GM23338 (cell line): ENCODE results near the gene SCLT1. TPM values are rescaled to one million over a fixed set of nuclear protein-coding genes. Genes with fewer than 3 reads are reported as not detected.

ENCODE experiments used
- ATAC-seq: fragments of 200-7000 bp; cut with Tn5 transposase; 3 replicates; pipeline ENCODE4 v1.9.1; 2020
- DNase-seq: peaks from one replicate; pipeline ENCODE4 v3.0.0-alpha.2; 2015; ENCODE audit warnings: low spot score
- H2AFZ ChIP-seq: fragments of 200-600 bp; sonication (generic); 2 replicates; pipeline ENCODE4 v1.8.0; 2016; ENCODE audit warnings: antibody characterized with exemption, mild to moderate bottlenecking, moderate library complexity
- H3F3A ChIP-seq: fragments of 200-600 bp; sonication (generic); replicated peaks from 2 replicates; pipeline ENCODE4 v1.8.0; 2017; ENCODE audit warnings: antibody characterized with exemption, mixed run types, low read depth
- H3K27ac ChIP-seq: fragments of 200-600 bp; sonication (generic); 2 replicates; pipeline ENCODE4 v1.6.1; 2016; ENCODE audit warnings: low read depth
- H3K27me3 ChIP-seq: fragments of 200-600 bp; sonication (generic); 2 replicates; pipeline ENCODE4 v1.8.0; 2016; ENCODE audit warnings: mild to moderate bottlenecking, mixed run types, moderate library complexity; ENCODE audit not compliant: insufficient read depth
- H3K36me3 ChIP-seq: fragments of 200-600 bp; sonication (generic); 2 replicates; pipeline ENCODE4 v1.8.0; 2016; ENCODE audit warnings: mild to moderate bottlenecking; ENCODE audit not compliant: insufficient read depth
- H3K4me1 ChIP-seq: fragments of 200-600 bp; sonication (generic); 2 replicates; pipeline ENCODE4 v1.8.0; 2016; ENCODE audit warnings: mild to moderate bottlenecking, moderate library complexity; ENCODE audit not compliant: insufficient read depth
- H3K4me2 ChIP-seq: fragments of 200-600 bp; sonication (generic); 2 replicates; pipeline ENCODE4 v1.7.1; 2017; ENCODE audit warnings: mixed run types
- H3K4me3 ChIP-seq: fragments of 200-600 bp; sonication (generic); 2 replicates; pipeline ENCODE4 v1.6.1; 2016; ENCODE audit warnings: mixed run types
- H3K79me2 ChIP-seq: fragments of 200-600 bp; sonication (generic); replicated peaks from 2 replicates; pipeline ENCODE4 v1.8.0; 2017; ENCODE audit warnings: mild to moderate bottlenecking; ENCODE audit not compliant: insufficient read depth
- H3K9me2 ChIP-seq: fragments of 200-600 bp; sonication (generic); 2 replicates; pipeline ENCODE4 v1.8.0; 2017; ENCODE audit not compliant: insufficient read depth
- H4K20me1 ChIP-seq: fragments of 200-600 bp; sonication (generic); replicated peaks from 2 replicates; pipeline ENCODE4 v1.8.0; 2017; ENCODE audit warnings: mild to moderate bottlenecking; ENCODE audit not compliant: insufficient read depth
- H3K27ac Mint-ChIP-seq: 2 replicates; pipeline ENCODE4 v1.8.0; 2020; ENCODE audit warnings: inconsistent platforms, mild to moderate bottlenecking, moderate library complexity, mixed read lengths
- H3K27me3 Mint-ChIP-seq: 3 replicates; pipeline ENCODE4 v1.8.0; 2022; ENCODE audit warnings: low read depth, mild to moderate bottlenecking, moderate library complexity, mixed read lengths, inconsistent platforms; ENCODE audit not compliant: insufficient read depth, poor library complexity
- H3K36me3 Mint-ChIP-seq: 3 replicates; pipeline ENCODE4 v1.8.0; 2021; ENCODE audit warnings: low read depth, mild to moderate bottlenecking, inconsistent platforms, moderate library complexity, mixed read lengths
- H3K4me1 Mint-ChIP-seq: 3 replicates; pipeline ENCODE4 v1.8.0; 2020; ENCODE audit warnings: mild to moderate bottlenecking, inconsistent platforms, mixed read lengths
- H3K4me3 Mint-ChIP-seq: 3 replicates; pipeline ENCODE4 v1.8.0; 2021; ENCODE audit warnings: moderate library complexity, mild to moderate bottlenecking, inconsistent platforms, mixed read lengths
- H3K9me3 Mint-ChIP-seq: 3 replicates; pipeline ENCODE4 v1.8.0; 2020; ENCODE audit warnings: moderate library complexity, mild to moderate bottlenecking, inconsistent platforms, mixed read lengths
- CREB1 ChIP-seq: fragments of 250-450 bp; sonication (Bioruptor Pico); IDR thresholded peaks from 2 replicates; pipeline ENCODE4 v1.5.0; 2020; ENCODE audit warnings: low read depth, mild to moderate bottlenecking, moderate library complexity
- ETS1 ChIP-seq: IDR thresholded peaks from 2 replicates; pipeline ENCODE4 v1.6.1; 2016; ENCODE audit warnings: antibody characterized with exemption
- EZH2 ChIP-seq: fragments of 200-600 bp; sonication (generic); IDR thresholded peaks from one replicate; pipeline ENCODE4 v1.8.0; 2017; ENCODE audit warnings: antibody characterized with exemption, mild to moderate bottlenecking, low read depth; ENCODE audit not compliant: unreplicated experiment
- EZH2phosphoT487 ChIP-seq: fragments of 200-600 bp; sonication (generic); IDR thresholded peaks from one replicate; pipeline ENCODE4 v1.8.1; 2018; ENCODE audit warnings: antibody characterized with exemption; ENCODE audit not compliant: unreplicated experiment
- JUNB ChIP-seq: IDR thresholded peaks from one replicate; pipeline ENCODE4 v1.6.1; 2016; ENCODE audit warnings: antibody characterized with exemption; ENCODE audit not compliant: unreplicated experiment
- NANOG ChIP-seq: IDR thresholded peaks from 2 replicates; pipeline ENCODE4 v1.6.1; 2016; ENCODE audit warnings: antibody characterized with exemption, borderline replicate concordance
- POLR2AphosphoS5 ChIP-seq: IDR thresholded peaks from 2 replicates; pipeline ENCODE4 v1.6.1; 2016; ENCODE audit warnings: antibody characterized with exemption, low read depth
- REST ChIP-seq: IDR thresholded peaks from one replicate; pipeline ENCODE4 v1.6.1; 2018; ENCODE audit warnings: antibody characterized with exemption; ENCODE audit not compliant: unreplicated experiment
- STAT1 ChIP-seq: IDR thresholded peaks from one replicate; pipeline ENCODE4 v1.6.1; 2016; ENCODE audit warnings: antibody characterized with exemption; ENCODE audit not compliant: unreplicated experiment
- ZNF114 ChIP-seq: fragments of 250-450 bp; sonication (Bioruptor Pico); IDR thresholded peaks from 2 replicates; pipeline ENCODE4 v1.5.0; 2020; ENCODE audit warnings: mild to moderate bottlenecking, moderate library complexity
- ZNF331 ChIP-seq: fragments of 250-450 bp; sonication (Bioruptor Pico); IDR thresholded peaks from 2 replicates; pipeline ENCODE4 v1.5.0; 2020; ENCODE audit warnings: low read depth, mild to moderate bottlenecking, moderate library complexity
- ZNF462 ChIP-seq: fragments of 250-450 bp; sonication (Bioruptor Pico); IDR thresholded peaks from 2 replicates; pipeline ENCODE4 v1.5.0; 2020; ENCODE audit warnings: mild to moderate bottlenecking, moderate library complexity
- polyA plus RNA-seq: library from polyadenylated mRNA; unstranded; fragments of >200 nt; fragmentation: Nextera tagmentation; extraction: Ambion mirVana; gene quantifications from 2 replicates; pipeline ENCODE4 v1.2.1, GENCODE V29; 2016
- total RNA-seq: library from RNA; depleted of rRNA; stranded (reverse); fragments of >200 nt; shearing (Covaris generic); gene quantifications from 2 replicates; pipeline ENCODE4 v1.2.3, GENCODE V29; 2014

SCLT1 gene
- total and polyA plus RNA-seq, 2 experiments from 2014 or later = 18.5 to 18.9 TPM

GRCh38 chr4:128855621-128856020 is 237.7 kb downstream of the SCLT1 start:
- Histone ChIP-seq H3K27me3 (no peaks in the 10 kb centered on the region), H3K79me2 (peaks cover 98% of the 10 kb centered on the region), H3K27ac (peak overlapping the region; percentile 91), H3K4me1 (peaks cover 17% of the 10 kb centered on the region), H2AFZ (no peak overlapping the region), H3F3A (peaks cover 92% of the 10 kb centered on the region), H3K36me3 (peaks cover 100% of the 10 kb centered on the region), H3K9me2 (no peaks in the 10 kb centered on the region), H3K4me2 (no peak overlapping the region), H4K20me1 (peaks cover 88% of the 10 kb centered on the region), H3K4me3 (no peak overlapping the region)
- no peak for DNase-seq
- no peak for ATAC-seq
- H3K9me3 Mint-ChIP-seq = no peaks in the 10 kb centered on the region; the same call in 2 of the 3 replicates
- no peak overlapping the region for H3K4me3 Mint-ChIP-seq
- H3K27me3 Mint-ChIP-seq = peaks cover 20% of the 10 kb centered on the region
- no peak overlapping the region for H3K27ac Mint-ChIP-seq
- peaks cover 100% of the 10 kb centered on the region for H3K36me3 Mint-ChIP-seq
- H3K4me1 Mint-ChIP-seq = peaks cover 42% of the 10 kb centered on the region
- TF ChIP-seq ZNF114 (no peak), ETS1 (no peak), STAT1 (no peak), ZNF331 (CRISPR knock-in tag) (no peak), EZH2phosphoT487 (no peak), NANOG (no peak), POLR2AphosphoS5 (no peak; the same call in 1 of the 2 replicates), EZH2 (no peak), JUNB (no peak), REST (no peak), CREB1 (CRISPR knock-in tag) (no peak), ZNF462 (CRISPR knock-in tag) (no peak)
